ENCODE measurements around the gene NT5C1A. TPM values are rescaled to one million over a fixed set of nuclear protein-coding genes. Genes with fewer than 3 reads are reported as not detected.

The NT5C1A gene
- total RNA-seq, 2 experiments from 2014 or later = not detected

- DNase-seq (no peak), ATAC-seq (ENCODE audit: low read depth) (no peak)
- H3K9me3 Mint-ChIP-seq = no peaks in the 10 kb centered on the region
- POLR2A ChIA-PET = no interaction called here
- no peaks in the 10 kb centered on the region for H3K4me1 Mint-ChIP-seq
- H3K4me3 Mint-ChIP-seq = no peak overlapping the region
- H3K27ac Mint-ChIP-seq = no peak overlapping the region
- peaks cover 9% of the 10 kb centered on the region for H3K27me3 Mint-ChIP-seq
- no peaks in the 10 kb centered on the region for H3K36me3 Mint-ChIP-seq
Measured at GRCh38 chr1:39617488-39618049, 54.3 kb downstream of the NT5C1A start.

GRCh38 chr1:39615086-39615673 lies 56.7 kb downstream of the NT5C1A start:
- H3K9me3 Mint-ChIP-seq = no peaks in the 10 kb centered on the region
- POLR2A ChIA-PET = no interaction called here
- no peak overlapping the region for H3K27ac Mint-ChIP-seq
- H3K36me3 Mint-ChIP-seq = no peaks in the 10 kb centered on the region
- ATAC-seq (ENCODE audit: low read depth) (no peak), DNase-seq (no peak)
- H3K4me3 Mint-ChIP-seq = no peak overlapping the region
- peaks cover 9% of the 10 kb centered on the region for H3K27me3 Mint-ChIP-seq
- no peaks in the 10 kb centered on the region for H3K4me1 Mint-ChIP-seq

GRCh38 chr1:39614488-39614887 lies 57.4 kb downstream of the NT5C1A start:
- no peak overlapping the region for H3K4me3 Mint-ChIP-seq
- H3K27ac Mint-ChIP-seq = no peak overlapping the region
- ATAC-seq (ENCODE audit: low read depth) (no peak), DNase-seq (no peak)
- POLR2A ChIA-PET = no interaction called here
- no peaks in the 10 kb centered on the region for H3K9me3 Mint-ChIP-seq
- no peaks in the 10 kb centered on the region for H3K36me3 Mint-ChIP-seq
- peaks cover under 1% of the 10 kb centered on the region for H3K4me1 Mint-ChIP-seq
- H3K27me3 Mint-ChIP-seq = peaks cover 12% of the 10 kb centered on the region

GRCh38 chr1:39613250-39613649 lies 58.7 kb downstream of the NT5C1A start:
- POLR2A ChIA-PET = no interaction called here
- no peak overlapping the region for H3K27ac Mint-ChIP-seq
- ATAC-seq (ENCODE audit: low read depth) = no peak
- H3K36me3 Mint-ChIP-seq = no peaks in the 10 kb centered on the region
- H3K9me3 Mint-ChIP-seq = no peaks in the 10 kb centered on the region
- no peak for DNase-seq
- H3K4me3 Mint-ChIP-seq = no peak overlapping the region
- peaks cover 3% of the 10 kb centered on the region for H3K4me1 Mint-ChIP-seq
- peaks cover 21% of the 10 kb centered on the region for H3K27me3 Mint-ChIP-seq

DNA sequence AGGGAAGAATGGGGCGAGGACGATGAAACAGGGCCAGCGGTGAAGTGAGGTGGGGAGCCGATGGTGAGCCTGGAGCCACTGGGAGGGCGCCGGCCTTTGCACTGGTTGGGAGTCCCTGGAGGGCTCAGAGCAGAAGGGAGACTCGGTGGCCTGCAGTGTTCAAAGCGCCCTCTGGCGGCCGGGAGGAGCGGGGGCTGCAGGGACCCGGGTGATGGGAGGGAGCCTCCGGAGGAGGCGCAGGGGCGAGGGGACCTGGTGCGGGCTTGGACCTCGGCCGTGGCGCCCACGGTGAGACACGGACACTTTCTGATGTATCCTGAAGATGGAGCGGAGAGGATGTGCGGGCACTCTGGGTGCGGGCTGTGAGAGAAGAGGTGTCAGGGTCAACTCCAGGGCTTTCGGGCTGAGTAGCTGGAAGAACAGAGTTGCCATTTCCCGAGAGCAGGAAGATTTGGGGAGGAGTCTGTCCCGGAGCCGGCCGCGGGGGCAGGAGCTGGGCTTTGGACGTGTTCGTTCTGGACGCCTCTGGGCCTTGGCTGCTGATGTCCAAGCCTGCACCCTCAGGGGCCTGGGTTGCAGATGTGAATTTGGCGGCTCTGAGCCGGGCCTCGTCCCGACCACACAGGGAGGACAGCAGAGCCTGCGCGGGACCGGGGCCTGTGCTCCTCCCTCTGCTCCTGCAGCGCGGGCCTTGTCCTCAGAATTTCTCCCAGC lies 62.1 kb downstream of the NT5C1A start:
- Mint-ChIP-seq H3K36me3 (no peaks in the 10 kb centered on the region), H3K27ac (no peak overlapping the region), H3K9me3 (no peaks in the 10 kb centered on the region), H3K4me3 (no peak overlapping the region), H3K27me3 (peaks cover 22% of the 10 kb centered on the region), H3K4me1 (peaks cover 4% of the 10 kb centered on the region)
- DNase-seq (peak; percentile 73), ATAC-seq (ENCODE audit: low read depth) (peak; percentile 89)
- POLR2A ChIA-PET = interaction anchor here (1.0 kb wide), 1 partner anchor 66 kb away, joined by 3 read pairs; no protein-coding TSS in a partner anchor

Other genes starting within 250 kb of the NT5C1A start
- gene BMP8A, start 180.5 kb downstream of the NT5C1A start, total RNA-seq = under 1 TPM in 1 of 2 experiments, not detected in 1; 0.20 TPM
- 100 to 1,000 TPM; 198 TPM for gene PABPC4, start 95.3 kb downstream of the NT5C1A start, total RNA-seq
- gene HEYL, start 32.5 kb downstream of the NT5C1A start, total RNA-seq = not detected
- 1 to 10 TPM; 4.9 to 6.0 TPM for gene HPCAL4, start 19.3 kb upstream of the NT5C1A start, total RNA-seq
- 10 to 100 TPM; 70.8 to 73.5 TPM for gene PPIE, start 66.8 kb upstream of the NT5C1A start, total RNA-seq
- gene OXCT2, start 99.2 kb upstream of the NT5C1A start, total RNA-seq = under 1 TPM; 0.53 to 0.96 TPM
- under 1 TPM; 0.67 to 0.68 TPM for gene BMP8B, start 116.8 kb upstream of the NT5C1A start, total RNA-seq
- 10 to 100 TPM; 18.2 to 23.6 TPM for gene TRIT1, start 211.4 kb upstream of the NT5C1A start, total RNA-seq
- gene MYCL, start 229.8 kb upstream of the NT5C1A start, total RNA-seq = under 1 TPM in 1 of 2 experiments, not detected in 1; 0.34 TPM

Data from activated naive CD8-positive, alpha-beta T cell treated with anti-CD3 and anti-CD28 coated beads, Interleukin-2, amount 10 ng/mL, durations not matched to agents 7 days and 5 days (primary cell).